Keratinocyte (primary cell): ENCODE data around the gene GJA4.

Experiments used
- CTCF ChIP-seq, 3 experiments: IDR thresholded peaks in 1 of 3; conservative IDR thresholded peaks in 1 of 3; optimal IDR thresholded peaks in 1 of 3; 2 replicates in 2 of 3; 3 replicates in 1 of 3; pipeline versions ENCODE3 to v1.5.1; 2011; ENCODE audit warnings: low read length in 3 of 3, mild to moderate bottlenecking in 3 of 3, moderate library complexity in 2 of 3, control low read depth in 1 of 3, inconsistent platforms in 1 of 3; ENCODE audit not compliant: insufficient read depth in 2 of 3; ENCODE audit errors: extremely low read depth in 1 of 3
- EZH2 ChIP-seq: IDR thresholded peaks from one replicate; pipeline ENCODE4 v1.6.1; 2012; ENCODE audit warnings: inconsistent platforms, mild to moderate bottlenecking, low read length, moderate library complexity

- TF ChIP-seq CTCF (optimal IDR thresholded peaks at IDR 0.05 in 1 of 3, IDR thresholded peaks at IDR 0.05 in 1 of 3, conservative IDR thresholded peaks at IDR 0.05 in 1 of 3; ENCODE audit: extremely low read depth in 1 of 3, insufficient read depth in 2 of 3, low read length in 3 of 3) (no peak), EZH2 (no peak)
These were observed 23.9 kb upstream of the GJA4 start for GRCh38 chr1:34768856-34769255.
